Endothelial cell of umbilical vein (primary cell): ENCODE measurements around the gene LDHA. TPM values are rescaled to one million over a fixed set of nuclear protein-coding genes. Genes with fewer than 3 reads are reported as not detected.

ENCODE experiments used
- BruUV-seq: library from RNA; stranded (reverse); fragments of 400-500 nt; replicated peaks from 2 replicates; lab custom pipeline; 2021; lab: Mats Ljungman, UMichigan
- CTCF ChIA-PET: fragments of 300-600, 350-600 bp; sonication (Branson Sonifier 250); formaldehyde crosslinking; loops from one replicate; lab custom pipeline; 2021; ENCODE audit warnings: antibody characterized with exemption, inconsistent platforms; lab: Charles Lee
- POLR2A ChIA-PET: fragments of 300-600, 350-600 bp; sonication (Branson Sonifier 250); formaldehyde crosslinking; loops from one replicate; lab custom pipeline; 2021; ENCODE audit warnings: antibody characterized with exemption, inconsistent platforms; lab: Charles Lee
- DNase-seq: peaks from one replicate; pipeline ENCODE4 v3.0.0-alpha.2; 2011; ENCODE audit warnings: low read depth, low spot score
- FAIRE-seq: peaks from 2 replicates; lab custom pipeline; 2011; peaks lifted over from hg19 to GRCh38; lab: Jason Lieb, UNC
- H2AFZ ChIP-seq: 2 replicates; pipeline ENCODE4 v1.6.0; 2012; ENCODE audit warnings: low read depth, low read length, control low read depth, inconsistent platforms
- H3K27ac ChIP-seq: 2 replicates; pipeline ENCODE4 v1.5.1; 2011; ENCODE audit warnings: low read depth, mild to moderate bottlenecking, control low read depth, low read length, moderate library complexity; ENCODE audit not compliant: insufficient read depth
- H3K27me3 ChIP-seq, 2 experiments: 2 replicates each; pipeline versions ENCODE4 v1.6.0 to v1.6.1; 2011; ENCODE audit warnings: low read length in 2 of 2, mixed read lengths in 1 of 2; ENCODE audit not compliant: control insufficient read depth in 2 of 2, insufficient read depth in 2 of 2
- H3K36me3 ChIP-seq, 2 experiments: 2 replicates in 1 of 2; 3 replicates in 1 of 2; pipeline ENCODE4 v1.5.1; 2011; ENCODE audit warnings: low read length in 2 of 2, mild to moderate bottlenecking in 1 of 2, moderate library complexity in 1 of 2; ENCODE audit not compliant: control insufficient read depth in 2 of 2, insufficient read depth in 2 of 2; ENCODE audit errors: extremely low read depth in 1 of 2
- H3K4me1 ChIP-seq: 3 replicates; pipeline ENCODE4 v1.5.1; 2011; ENCODE audit warnings: mild to moderate bottlenecking, low read length; ENCODE audit not compliant: control insufficient read depth, insufficient read depth; ENCODE audit errors: extremely low read depth
- H3K4me2 ChIP-seq: 2 replicates; pipeline ENCODE4 v1.6.1; 2011; ENCODE audit warnings: low read length, control low read depth, mixed read lengths; ENCODE audit not compliant: insufficient read depth
- H3K4me3 ChIP-seq, 3 experiments: fragments of 200-600 bp in 1 of 3; sonication (generic), shearing (Covaris generic) in 1 of 3; replicated peaks in 1 of 3; 2 replicates each; pipeline ENCODE4 v1.5.1; 2011 to 2016; ENCODE audit warnings: control low read depth in 3 of 3, low read length in 3 of 3, mild to moderate bottlenecking in 2 of 3, inconsistent platforms in 1 of 3, low read depth in 1 of 3, moderate library complexity in 1 of 3; ENCODE audit not compliant: insufficient read depth in 1 of 3
- H3K79me2 ChIP-seq: 2 replicates; pipeline ENCODE4 v1.6.0; 2012; ENCODE audit warnings: low read length, inconsistent platforms; ENCODE audit not compliant: control insufficient read depth, insufficient read depth
- H3K9ac ChIP-seq: replicated peaks from 2 replicates; pipeline ENCODE3; 2011; ENCODE audit warnings: low read length, control low read depth; ENCODE audit not compliant: insufficient read depth; ENCODE audit errors: extremely low read depth
- H3K9me1 ChIP-seq: replicated peaks from 3 replicates; pipeline ENCODE4 v1.6.0; 2011; ENCODE audit warnings: mild to moderate bottlenecking, low read length; ENCODE audit not compliant: control insufficient read depth, insufficient read depth; ENCODE audit errors: extremely low read depth
- H3K9me3 ChIP-seq: replicated peaks from 2 replicates; pipeline ENCODE4 v1.5.1; 2012; ENCODE audit warnings: low read length, inconsistent platforms; ENCODE audit not compliant: control insufficient read depth, insufficient read depth
- H4K20me1 ChIP-seq: replicated peaks from 2 replicates; pipeline ENCODE3; 2011; ENCODE audit warnings: mild to moderate bottlenecking, low read length; ENCODE audit not compliant: control insufficient read depth, insufficient read depth; ENCODE audit errors: extremely low read depth
- CTCF ChIP-seq, 2 donors: IDR thresholded peaks; 1 replicate in 1 of 2; 2 replicates in 1 of 2; pipeline ENCODE4 v1.5.1; 2011; ENCODE audit warnings: low read length in 2 of 2, mild to moderate bottlenecking in 2 of 2, moderate library complexity in 2 of 2, control low read depth in 1 of 2, inconsistent platforms in 1 of 2, low read depth in 1 of 2; ENCODE audit not compliant: insufficient read depth in 1 of 2; ENCODE audit errors: extremely low read depth in 1 of 2
- EZH2 ChIP-seq: IDR thresholded peaks from 2 replicates; pipeline ENCODE4 v1.6.1; 2012; ENCODE audit warnings: borderline replicate concordance, low read depth, mild to moderate bottlenecking, moderate library complexity, low read length, inconsistent platforms; ENCODE audit not compliant: severe bottlenecking
- FOS ChIP-seq: IDR thresholded peaks from 2 replicates; pipeline ENCODE4 v1.6.1; 2011; ENCODE audit warnings: mild to moderate bottlenecking, low read length, moderate library complexity, borderline replicate concordance; ENCODE audit not compliant: insufficient read depth
- GATA2 ChIP-seq: IDR thresholded peaks from 2 replicates; pipeline ENCODE4 v1.7.0; 2011; ENCODE audit warnings: low read depth, mild to moderate bottlenecking, moderate library complexity, mixed read lengths, low read length; ENCODE audit not compliant: insufficient read length, insufficient read depth
- JUN ChIP-seq: IDR thresholded peaks from 2 replicates; pipeline ENCODE4 v1.6.1; 2011; ENCODE audit warnings: borderline replicate concordance, low read depth; ENCODE audit not compliant: insufficient read length, insufficient read depth
- MAX ChIP-seq: IDR thresholded peaks from 2 replicates; pipeline ENCODE4 v1.6.1; 2011; ENCODE audit not compliant: insufficient read depth, insufficient read length
- MYC ChIP-seq: IDR thresholded peaks from one replicate; pipeline ENCODE4 v1.6.1; 2011; ENCODE audit warnings: mild to moderate bottlenecking, low read depth, low read length
- POLR2A ChIP-seq: IDR thresholded peaks from 2 replicates; pipeline ENCODE4 v1.6.1; 2012; ENCODE audit warnings: low read depth, mild to moderate bottlenecking, control low read depth, low read length
- POLR2AphosphoS5 ChIP-seq: IDR thresholded peaks from 2 replicates; pipeline ENCODE4 v1.6.1; 2012; ENCODE audit warnings: low read depth, mild to moderate bottlenecking, control low read depth, low read length, moderate library complexity; ENCODE audit not compliant: insufficient read depth
- dilution Hi-C: fragments of 300-500 bp; cut with MboI; formaldehyde crosslinking; loops from one replicate; pipeline ENCODE4 v1.15.0; 2019; ENCODE audit warnings: low sequenced_read_pairs; ENCODE audit not compliant: extremely low pct_ligation_motif_present
- intact Hi-C: fragments of 100-400 bp; cut with micrococcal nuclease; formaldehyde crosslinking; loops from one replicate; pipeline ENCODE4 v1.10.0; 2022
- polyA plus RNA-seq, 4 experiments: library from polyadenylated mRNA; depleted of rRNA in 3 of 4; stranded (reverse) in 3 of 4; unstranded in 1 of 4; fragments of >200 nt; gene quantifications; 2 replicates each; pipeline versions ENCODE4 v1.2.1 to v1.2.3, GENCODE V29; 2011 to 2012; ENCODE audit warnings: missing spikeins in 1 of 4
- total RNA-seq: library from RNA; stranded (reverse); gene quantifications from 2 replicates; pipeline ENCODE4 v1.2.3, GENCODE V29; 2021

Gene LDHA
- total and polyA plus RNA-seq, 2 donors (not counting 3 experiments of a cell fraction or from before 2014, with no cell fraction given) = 265 to 537 TPM

- no TSS peak for BruUV-seq
- Histone ChIP-seq H3K27ac (no peak overlapping the region), H3K9me1 (no peaks in the 10 kb centered on the region), H3K9ac (no peak overlapping the region), H3K36me3 (peaks cover 0 to 2% of the 10 kb centered on the region in 2 experiments), H3K4me3 (no peak overlapping the region), H3K9me3 (no peaks in the 10 kb centered on the region), H2AFZ (no peak overlapping the region), H3K27me3 (no peaks in the 10 kb centered on the region), H3K4me1 (no peaks in the 10 kb centered on the region), H3K79me2 (no peaks in the 10 kb centered on the region), H3K4me2 (no peak overlapping the region), H4K20me1 (no peaks in the 10 kb centered on the region)
- TF ChIP-seq MAX (no peak), GATA2 (no peak)
- DNase-seq (no peak), FAIRE-seq (no peak)
- CTCF ChIA-PET = interaction anchor here (1.5 to 1.9 kb wide), 2 partner anchors 129 to 403 kb away, joined by 3 to 8 read pairs; no protein-coding TSS in a partner anchor
- dilution Hi-C loops (no loop called here), intact Hi-C loops (no loop called here)
- POLR2A ChIA-PET = no interaction called here
Observed at GRCh38 chr11:18372201-18372600, 22.2 kb upstream of the LDHA start.

- no peaks in the 10 kb centered on the region for H3K36me3 ChIP-seq
- no peak overlapping the region for H3K4me3 ChIP-seq
- no peaks in the 10 kb centered on the region for H3K79me2 ChIP-seq
- H3K9me1 ChIP-seq = no peaks in the 10 kb centered on the region
- no peak for TF ChIP-seq POLR2A
- no peak for TF ChIP-seq JUN
- TF ChIP-seq CTCF (IDR thresholded peaks at IDR 0.05; ENCODE audit: extremely low read depth in 1 of 2, insufficient read depth in 1 of 2, low read depth in 1 of 2, low read length in 2 of 2) = no peak
- TF ChIP-seq POLR2AphosphoS5 = no peak
- TF ChIP-seq GATA2 = no peak
- TF ChIP-seq FOS = no peak
- no peak for TF ChIP-seq MAX
- no peak for TF ChIP-seq MYC
- no peak for TF ChIP-seq EZH2
- no peaks in the 10 kb centered on the region for H4K20me1 ChIP-seq
- intact Hi-C loops = no loop called here
- no peak overlapping the region for H3K4me2 ChIP-seq
- H3K4me1 ChIP-seq = no peaks in the 10 kb centered on the region
- no peak for FAIRE-seq
- POLR2A ChIA-PET = interaction anchor here (0.5 kb wide), 1 partner anchor 10 kb away, joined by 4 read pairs; no protein-coding TSS in a partner anchor
- no peak overlapping the region for H3K9ac ChIP-seq
- CTCF ChIA-PET = no interaction called here
- no peaks in the 10 kb centered on the region for H3K9me3 ChIP-seq
- H3K27me3 ChIP-seq = no peaks in the 10 kb centered on the region
- dilution Hi-C loops = no loop called here
- H3K27ac ChIP-seq = no peak overlapping the region
- DNase-seq = no peak
- H2AFZ ChIP-seq = no peak overlapping the region
- BruUV-seq = no TSS peak
Observed at GRCh38 chr11:18374956-18375355, 19.4 kb upstream of the LDHA start.
